Ishikawa (cell line): ENCODE results near the gene MCCD1.
A peak's percentile ranks its signal among the peaks of the same experiment; 100 is the strongest.

ENCODE experiments used
- CEBPB ChIP-seq: IDR thresholded peaks from 2 replicates; pipeline ENCODE4 v1.6.1; 2012
- CREB1 ChIP-seq: IDR thresholded peaks from 2 replicates; pipeline ENCODE4 v1.6.1; 2012; ENCODE audit warnings: low read depth
- EGR1 ChIP-seq: IDR thresholded peaks from 2 replicates; pipeline ENCODE4 v1.6.1; 2012
- EP300 ChIP-seq: IDR thresholded peaks from 2 replicates; pipeline ENCODE4 v1.6.1; 2012; ENCODE audit warnings: borderline replicate concordance
- FOXM1 ChIP-seq: IDR thresholded peaks from 2 replicates; pipeline ENCODE4 v1.6.1; 2012; ENCODE audit warnings: low read depth, borderline replicate concordance
- NFIC ChIP-seq: IDR thresholded peaks from 2 replicates; pipeline ENCODE4 v1.6.1; 2012
- RAD21 ChIP-seq: IDR thresholded peaks from 2 replicates; pipeline ENCODE4 v1.6.1; 2012; ENCODE audit warnings: low read depth
- TAF1 ChIP-seq: IDR thresholded peaks from 2 replicates; pipeline ENCODE4 v1.6.1; 2012; ENCODE audit warnings: low read depth, mild to moderate bottlenecking
- TCF12 ChIP-seq: IDR thresholded peaks from 2 replicates; pipeline ENCODE4 v1.6.1; 2012; ENCODE audit warnings: low read depth
- TEAD4 ChIP-seq: IDR thresholded peaks from 2 replicates; pipeline ENCODE4 v1.6.1; 2012
- YY1 ChIP-seq: IDR thresholded peaks from 2 replicates; pipeline ENCODE4 v1.6.1; 2012; ENCODE audit warnings: low read depth
- ZBTB7A ChIP-seq: IDR thresholded peaks from 2 replicates; pipeline ENCODE4 v1.6.1; 2012; ENCODE audit warnings: low read depth
- TF ChIP-seq, protein P1 (sequence below): IDR thresholded peaks from 2 replicates; pipeline ENCODE4 v1.6.1; 2012
- TF ChIP-seq, protein P2 (sequence below): IDR thresholded peaks from 2 replicates; pipeline ENCODE4 v1.6.1; 2012
- TF ChIP-seq, protein P3 (sequence below): IDR thresholded peaks from 2 replicates; pipeline ENCODE4 v1.6.1; 2012; ENCODE audit warnings: low read depth, mild to moderate bottlenecking

Gene MCCD1

DNA sequence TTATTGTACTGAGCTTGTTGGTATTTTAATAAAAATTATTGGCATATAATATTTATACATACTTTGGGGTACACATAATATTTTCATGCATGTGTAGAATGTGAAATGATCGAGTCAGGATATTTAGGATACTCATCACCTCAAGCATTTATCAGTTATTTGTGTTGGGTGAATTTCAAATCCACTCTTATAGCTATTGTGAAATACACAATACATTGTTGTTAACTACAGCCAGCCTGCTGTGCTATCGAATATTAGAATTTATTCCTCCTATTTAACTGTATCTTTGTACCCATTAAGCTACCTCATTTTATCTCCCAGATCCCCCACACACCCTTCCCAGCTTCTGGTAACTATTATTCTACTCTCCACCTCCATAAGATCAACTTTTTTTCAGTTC, 45.4 kb upstream of the MCCD1 start:
- TF ChIP-seq EGR1, result no peak

DNA sequence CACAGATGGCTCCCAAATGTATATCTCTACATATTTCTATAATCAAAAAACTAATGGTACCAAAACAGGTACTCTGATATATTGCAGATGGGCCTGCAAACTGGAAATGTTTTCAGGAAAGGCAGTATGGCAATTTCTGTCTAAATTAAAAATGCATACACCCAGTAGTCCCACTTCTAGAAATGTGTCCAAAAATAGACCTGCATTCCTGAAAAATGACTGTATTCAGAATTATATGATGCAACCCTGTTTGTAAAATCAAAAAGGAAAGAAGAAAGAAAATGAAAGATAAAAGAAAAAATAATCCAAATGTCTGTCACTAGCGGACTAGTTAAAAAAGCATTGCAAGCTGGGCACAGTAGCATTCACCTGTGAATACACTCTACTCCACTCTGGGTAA, 43.7 kb upstream of the MCCD1 start:
- TF ChIP-seq, protein P1, sequence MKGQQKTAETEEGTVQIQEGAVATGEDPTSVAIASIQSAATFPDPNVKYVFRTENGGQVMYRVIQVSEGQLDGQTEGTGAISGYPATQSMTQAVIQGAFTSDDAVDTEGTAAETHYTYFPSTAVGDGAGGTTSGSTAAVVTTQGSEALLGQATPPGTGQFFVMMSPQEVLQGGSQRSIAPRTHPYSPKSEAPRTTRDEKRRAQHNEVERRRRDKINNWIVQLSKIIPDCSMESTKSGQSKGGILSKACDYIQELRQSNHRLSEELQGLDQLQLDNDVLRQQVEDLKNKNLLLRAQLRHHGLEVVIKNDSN, result no peak
- TF ChIP-seq CREB1 (no peak), TEAD4 (no peak), EGR1 (no peak), NFIC (no peak), CEBPB (no peak), FOXM1 (no peak)
- TF ChIP-seq, protein P2, sequence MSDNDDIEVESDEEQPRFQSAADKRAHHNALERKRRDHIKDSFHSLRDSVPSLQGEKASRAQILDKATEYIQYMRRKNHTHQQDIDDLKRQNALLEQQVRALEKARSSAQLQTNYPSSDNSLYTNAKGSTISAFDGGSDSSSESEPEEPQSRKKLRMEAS, result no peak

DNA sequence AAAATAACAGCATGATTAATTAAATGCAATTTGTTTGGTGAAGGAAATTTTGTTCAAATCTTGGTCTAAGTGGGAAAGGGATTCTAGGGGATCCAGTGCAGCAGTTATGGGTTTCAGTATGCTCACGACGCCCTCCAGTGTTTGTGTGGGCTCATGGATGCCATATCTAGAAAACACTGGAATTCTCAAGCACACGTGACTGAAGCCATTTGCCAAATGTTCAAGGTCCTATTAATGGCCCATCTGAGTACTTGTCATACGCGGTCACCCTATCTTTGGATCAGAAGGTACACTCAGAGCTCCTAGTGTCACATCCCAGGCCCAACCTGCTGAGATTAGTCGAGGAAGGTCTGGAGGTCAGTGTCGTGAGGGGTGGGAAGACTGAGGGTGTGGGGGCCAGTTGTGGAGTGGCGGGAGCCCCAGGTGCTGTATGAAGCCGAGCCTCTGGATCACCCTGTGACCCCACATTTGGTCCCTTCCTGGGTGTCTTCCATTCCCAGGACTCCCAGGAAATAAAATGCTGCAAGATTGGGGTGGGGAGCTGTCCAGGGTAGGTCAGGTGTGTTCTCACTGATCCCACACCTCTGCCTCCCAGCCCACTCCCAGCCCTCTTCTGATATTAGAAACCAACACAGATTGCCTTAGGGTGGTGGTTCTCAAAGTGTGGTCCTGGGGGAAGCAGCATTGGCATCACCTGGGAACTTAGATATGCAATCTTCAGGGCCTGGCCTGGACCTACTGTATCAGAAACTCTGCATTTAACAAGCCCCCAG, 42.5 kb upstream of the MCCD1 start:
- TF ChIP-seq, protein P3, sequence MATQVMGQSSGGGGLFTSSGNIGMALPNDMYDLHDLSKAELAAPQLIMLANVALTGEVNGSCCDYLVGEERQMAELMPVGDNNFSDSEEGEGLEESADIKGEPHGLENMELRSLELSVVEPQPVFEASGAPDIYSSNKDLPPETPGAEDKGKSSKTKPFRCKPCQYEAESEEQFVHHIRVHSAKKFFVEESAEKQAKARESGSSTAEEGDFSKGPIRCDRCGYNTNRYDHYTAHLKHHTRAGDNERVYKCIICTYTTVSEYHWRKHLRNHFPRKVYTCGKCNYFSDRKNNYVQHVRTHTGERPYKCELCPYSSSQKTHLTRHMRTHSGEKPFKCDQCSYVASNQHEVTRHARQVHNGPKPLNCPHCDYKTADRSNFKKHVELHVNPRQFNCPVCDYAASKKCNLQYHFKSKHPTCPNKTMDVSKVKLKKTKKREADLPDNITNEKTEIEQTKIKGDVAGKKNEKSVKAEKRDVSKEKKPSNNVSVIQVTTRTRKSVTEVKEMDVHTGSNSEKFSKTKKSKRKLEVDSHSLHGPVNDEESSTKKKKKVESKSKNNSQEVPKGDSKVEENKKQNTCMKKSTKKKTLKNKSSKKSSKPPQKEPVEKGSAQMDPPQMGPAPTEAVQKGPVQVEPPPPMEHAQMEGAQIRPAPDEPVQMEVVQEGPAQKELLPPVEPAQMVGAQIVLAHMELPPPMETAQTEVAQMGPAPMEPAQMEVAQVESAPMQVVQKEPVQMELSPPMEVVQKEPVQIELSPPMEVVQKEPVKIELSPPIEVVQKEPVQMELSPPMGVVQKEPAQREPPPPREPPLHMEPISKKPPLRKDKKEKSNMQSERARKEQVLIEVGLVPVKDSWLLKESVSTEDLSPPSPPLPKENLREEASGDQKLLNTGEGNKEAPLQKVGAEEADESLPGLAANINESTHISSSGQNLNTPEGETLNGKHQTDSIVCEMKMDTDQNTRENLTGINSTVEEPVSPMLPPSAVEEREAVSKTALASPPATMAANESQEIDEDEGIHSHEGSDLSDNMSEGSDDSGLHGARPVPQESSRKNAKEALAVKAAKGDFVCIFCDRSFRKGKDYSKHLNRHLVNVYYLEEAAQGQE, result peak; percentile 43

DNA sequence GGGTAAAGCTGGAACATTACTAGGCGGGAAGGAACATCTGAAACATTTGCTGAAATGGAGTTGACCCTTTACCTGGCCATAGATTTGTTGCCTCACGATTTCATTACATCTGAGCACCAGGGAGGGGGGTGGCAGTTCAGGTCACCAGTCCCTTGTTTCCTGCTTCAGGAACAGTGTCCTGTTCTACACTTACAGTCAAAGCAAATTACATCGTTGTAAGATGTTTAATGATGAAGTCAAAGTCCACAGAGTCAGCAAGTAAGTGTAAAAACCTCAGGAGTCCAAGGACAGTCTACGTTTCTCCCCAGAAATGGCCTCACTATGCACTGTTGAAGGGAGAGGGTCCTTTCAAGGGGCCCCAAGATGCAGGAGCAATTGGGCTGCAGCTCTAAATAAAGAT, 39.7 kb upstream of the MCCD1 start:
- TF ChIP-seq, protein P1, result no peak
- no peak for TF ChIP-seq TCF12
- TF ChIP-seq EGR1, result no peak
- no peak for TF ChIP-seq TEAD4
- no peak for TF ChIP-seq CEBPB
- no peak for TF ChIP-seq ZBTB7A
- no peak for TF ChIP-seq EP300
- TF ChIP-seq YY1, result no peak
- TF ChIP-seq FOXM1, result no peak
- no peak for TF ChIP-seq NFIC
- no peak for TF ChIP-seq CREB1
- TF ChIP-seq, protein P2, result no peak

DNA sequence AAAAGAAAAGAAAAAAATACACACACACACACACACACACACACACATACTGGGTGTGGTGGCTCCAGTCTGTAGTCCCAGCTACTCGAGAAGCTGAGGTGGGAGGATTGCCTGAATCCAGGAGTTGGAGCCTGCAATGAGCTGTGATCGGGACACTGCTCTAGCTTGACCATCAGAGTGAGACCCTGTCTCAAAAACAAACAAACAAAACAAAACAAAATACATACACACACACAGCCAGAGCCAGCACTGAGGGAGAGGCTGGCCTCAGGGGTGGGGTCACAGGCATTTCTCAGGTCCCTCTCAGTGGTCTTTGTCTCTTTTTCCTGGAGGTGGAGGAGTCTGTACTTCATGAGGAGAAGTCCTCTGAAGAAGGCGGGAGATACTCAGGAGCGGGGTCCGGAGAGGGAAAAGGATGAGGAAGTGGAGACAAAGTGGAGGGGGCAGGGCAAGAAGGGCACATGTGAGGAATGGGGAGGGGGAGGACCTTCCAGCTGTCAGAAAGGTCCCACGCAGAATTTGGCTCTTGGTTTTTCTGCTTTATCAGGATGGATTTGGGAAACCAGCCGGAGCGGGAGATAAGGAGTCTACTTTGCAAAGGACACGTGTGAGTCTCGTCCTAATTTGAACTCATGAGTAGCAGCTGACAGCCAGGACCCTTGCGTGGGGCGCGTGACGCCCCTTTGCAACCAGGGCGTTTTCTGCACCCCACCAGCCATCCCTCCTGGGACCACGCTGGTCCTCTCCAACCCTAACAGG, 38.5 kb upstream of the MCCD1 start:
- TF ChIP-seq, protein P1, result no peak
- TF ChIP-seq TAF1 (no peak), RAD21 (no peak), ZBTB7A (no peak), NFIC (no peak), YY1 (no peak), CEBPB (no peak), CREB1 (no peak), EGR1 (no peak), TCF12 (no peak)
- TF ChIP-seq, protein P3, result no peak
- TF ChIP-seq, protein P2, result no peak
